Breast epithelium (tissue), 4 donors: Measurements from ENCODE around the gene TMEM273. TPM values are rescaled to one million over a fixed set of nuclear protein-coding genes. Genes with fewer than 3 reads are reported as not detected.

Experiments used
- DNase-seq, 2 donors: peaks; one replicate each; pipeline ENCODE4 v3.0.0-alpha.2; 2019; ENCODE audit warnings: low spot score in 2 of 2
- H3K27ac ChIP-seq, 2 donors: fragments of 200-600 bp; sonication (generic) in 1 of 2; one replicate each; pipeline ENCODE4 v1.5.1; 2016 to 2019; ENCODE audit warnings: mild to moderate bottlenecking in 1 of 2
- H3K27me3 ChIP-seq, 2 donors: fragments of 200-600 bp; sonication (generic) in 1 of 2; one replicate each; pipeline versions ENCODE4 v1.5.1 to v1.6.0; 2017 to 2019; ENCODE audit warnings: control low read depth in 1 of 2, mild to moderate bottlenecking in 1 of 2
- H3K36me3 ChIP-seq: fragments of 200-600 bp; one replicate; pipeline ENCODE4 v1.5.1; 2019
- H3K4me1 ChIP-seq, 2 donors: fragments of 200-600 bp; sonication (generic); one replicate each; pipeline ENCODE4 v1.5.1; 2016 to 2019; ENCODE audit warnings: control low read depth in 1 of 2
- H3K4me3 ChIP-seq, 3 donors: fragments of 200-600 bp; sonication (generic); 1 replicate in 2 of 3; 2 replicates in 1 of 3; pipeline ENCODE4 v1.5.1; 2016 to 2019; ENCODE audit warnings: mild to moderate bottlenecking in 3 of 3, moderate library complexity in 2 of 3
- H3K9me3 ChIP-seq, 2 donors: fragments of 200-600 bp; sonication (generic) in 1 of 2; one replicate each; pipeline ENCODE4 v1.5.1; 2016 to 2019; ENCODE audit warnings: control low read depth in 1 of 2
- CTCF ChIP-seq, 3 donors: fragments of 450-650 bp; IDR thresholded peaks; one replicate each; pipeline ENCODE4 v1.5.1; 2016 to 2017; ENCODE audit warnings: antibody characterized with exemption in 3 of 3, mild to moderate bottlenecking in 3 of 3, moderate library complexity in 3 of 3
- POLR2A ChIP-seq: fragments of 450-650 bp; IDR thresholded peaks from one replicate; pipeline ENCODE4 v1.6.1; 2016; ENCODE audit warnings: antibody characterized with exemption, mild to moderate bottlenecking, moderate library complexity
- POLR2AphosphoS5 ChIP-seq, 3 donors: sonication (generic); formaldehyde crosslinking; IDR thresholded peaks; one replicate each; pipeline ENCODE4 v1.6.1; 2017; ENCODE audit warnings: antibody characterized with exemption in 3 of 3
- intact Hi-C: fragments of 100-400 bp; cut with DNase I; formaldehyde crosslinking; loops from one replicate; pipeline ENCODE4 v1.15.1; 2023; ENCODE audit warnings: low total_unique reads
- total RNA-seq, 3 donors: library from RNA; depleted of rRNA; stranded (reverse); fragments of >200 nt; gene quantifications; one replicate each; pipeline ENCODE4 v1.1.0, GENCODE V29; 2016

TMEM273 gene
- total RNA-seq, 3 donors from 2014 or later, result 9.1 to 29.8 (median 18.4) TPM

- no peak for TF ChIP-seq POLR2A
- TF ChIP-seq CTCF (IDR thresholded peaks at IDR 0.05), result no peak
- no peak for TF ChIP-seq POLR2AphosphoS5 (IDR thresholded peaks at IDR 0.05)
- Histone ChIP-seq H3K27ac (no peak overlapping the region), H3K4me1 (no peaks in the 10 kb centered on the region), H3K27me3 (no peaks in the 10 kb centered on the region), H3K9me3 (no peaks in the 10 kb centered on the region), H3K4me3 (no peak overlapping the region), H3K36me3 (no peaks in the 10 kb centered on the region)
- intact Hi-C loops, result no loop called here
- DNase-seq, result no peak
These were observed 40.5 kb upstream of the TMEM273 start for GRCh38 chr10:49228677-49229076.

GRCh38 chr10:49227406-49227805, 39.2 kb upstream of the TMEM273 start:
- intact Hi-C loops, result no loop called here
- Histone ChIP-seq H3K9me3 (no peaks in the 10 kb centered on the region), H3K4me3 (no peak overlapping the region)

GRCh38 chr10:49226594-49226993, 38.4 kb upstream of the TMEM273 start:
- TF ChIP-seq POLR2A (no peak), CTCF (IDR thresholded peaks at IDR 0.05) (no peak), POLR2AphosphoS5 (IDR thresholded peaks at IDR 0.05) (no peak)
- Histone ChIP-seq H3K9me3 (no peaks in the 10 kb centered on the region), H3K4me1 (no peaks in the 10 kb centered on the region), H3K27me3 (no peaks in the 10 kb centered on the region), H3K27ac (no peak overlapping the region), H3K36me3 (no peaks in the 10 kb centered on the region), H3K4me3 (no peak overlapping the region)
- DNase-seq, result no peak
- intact Hi-C loops, result no loop called here

More at GRCh38 chr10:49227406-49227805, 39.2 kb upstream of the TMEM273 start:
- Histone ChIP-seq H3K27ac (no peak overlapping the region), H3K36me3 (no peaks in the 10 kb centered on the region), H3K4me1 (no peaks in the 10 kb centered on the region), H3K27me3 (no peaks in the 10 kb centered on the region)
- no peak for DNase-seq
- no peak for TF ChIP-seq POLR2AphosphoS5 (IDR thresholded peaks at IDR 0.05)
- TF ChIP-seq POLR2A, result no peak
- no peak for TF ChIP-seq CTCF (IDR thresholded peaks at IDR 0.05)

- no peaks in the 10 kb centered on the region for H3K27me3 ChIP-seq
- no peaks in the 10 kb centered on the region for H3K9me3 ChIP-seq
- H3K36me3 ChIP-seq, result no peaks in the 10 kb centered on the region
- DNase-seq, result no peak
- no peaks in the 10 kb centered on the region for H3K4me1 ChIP-seq
- intact Hi-C loops, result no loop called here
- TF ChIP-seq POLR2A, result no peak
- no peak for TF ChIP-seq POLR2AphosphoS5 (IDR thresholded peaks at IDR 0.05)
- TF ChIP-seq CTCF (IDR thresholded peaks at IDR 0.05), result no peak
- no peak overlapping the region for H3K4me3 ChIP-seq
- H3K27ac ChIP-seq, result no peak overlapping the region
These were observed 37.2 kb upstream of the TMEM273 start for GRCh38 chr10:49225218-49225876.

GRCh38 chr10:49223205-49223604, 35.0 kb upstream of the TMEM273 start:
- intact Hi-C loops, result no loop called here
- Histone ChIP-seq H3K27ac (no peak overlapping the region), H3K4me3 (no peak overlapping the region), H3K9me3 (no peaks in the 10 kb centered on the region), H3K36me3 (no peaks in the 10 kb centered on the region), H3K27me3 (peaks cover 0 to 5% of the 10 kb centered on the region in 2 donors), H3K4me1 (no peaks in the 10 kb centered on the region)
- no peak for DNase-seq
- TF ChIP-seq CTCF (IDR thresholded peaks at IDR 0.05) (no peak), POLR2A (no peak), POLR2AphosphoS5 (IDR thresholded peaks at IDR 0.05) (no peak)
